HG03439 (cell line): ENCODE results near the gene RAB39B.
A peak's percentile ranks its signal among the peaks of the same experiment; 100 is the strongest.
"Not testable (repeated sequence)": the region's sequence is repeated elsewhere in the genome, so short reads cannot be mapped to it uniquely, and the experiment has no call there.

ENCODE experiments used
- ATAC-seq: cut with Tn5 transposase; IDR thresholded peaks from one replicate; pipeline ENCODE4 v1.9.1; 2021; ENCODE audit warnings: mild to moderate bottlenecking, moderate library complexity; ENCODE audit not compliant: unreplicated experiment

The RAB39B gene, protein sequence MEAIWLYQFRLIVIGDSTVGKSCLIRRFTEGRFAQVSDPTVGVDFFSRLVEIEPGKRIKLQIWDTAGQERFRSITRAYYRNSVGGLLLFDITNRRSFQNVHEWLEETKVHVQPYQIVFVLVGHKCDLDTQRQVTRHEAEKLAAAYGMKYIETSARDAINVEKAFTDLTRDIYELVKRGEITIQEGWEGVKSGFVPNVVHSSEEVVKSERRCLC

GRCh38 chrX:155263854-155264628 lies at the start of gene RAB39B:
RAB39B (minus strand) TSS chrX:155264491; CDS start chrX:155264288, 203 bp downstream.
- peak; percentile 96 for ATAC-seq

- ATAC-seq = no peak
These were observed 49.5 kb upstream of the RAB39B start for GRCh38 chrX:155313766-155314165.

DNA sequence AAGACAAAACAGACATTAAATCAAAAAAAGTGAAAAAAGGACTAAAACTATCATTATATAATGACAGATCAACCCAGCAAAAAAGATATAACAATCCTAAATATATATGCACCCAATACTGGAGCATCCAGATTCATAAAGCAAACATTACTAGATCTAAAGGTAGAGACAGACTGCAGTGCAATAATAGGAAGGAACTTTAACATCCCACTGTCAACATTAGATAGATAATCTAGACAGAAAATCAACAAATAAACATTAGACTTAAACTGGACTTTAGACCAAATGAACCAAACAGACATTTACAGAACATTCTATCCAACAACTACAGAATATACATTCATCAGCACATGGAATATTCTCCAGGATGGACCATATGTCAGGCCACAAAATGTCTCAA lies 29.5 kb upstream of the RAB39B start:
- ATAC-seq = no peak

DNA sequence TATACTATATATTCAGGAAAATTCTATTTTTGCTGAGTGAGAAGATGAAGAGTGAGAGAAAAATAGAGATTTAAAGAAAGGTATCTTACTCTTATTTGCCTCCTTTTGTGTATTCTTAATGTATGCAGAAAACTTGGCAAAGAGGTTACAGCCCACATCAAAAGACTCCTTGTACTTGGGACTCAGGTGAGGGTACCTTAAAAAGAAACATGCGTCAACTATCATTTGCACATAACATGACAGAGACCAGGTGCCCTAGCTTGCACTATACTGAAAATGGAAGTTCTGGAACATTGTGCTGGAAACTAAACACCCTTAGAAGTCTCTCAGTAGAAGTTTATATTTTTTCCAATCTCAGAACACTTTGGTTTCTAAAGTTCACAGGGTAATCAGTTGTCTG lies 15.6 kb upstream of the RAB39B start:
- ATAC-seq = no peak

- no peak for ATAC-seq
These were observed 6.7 kb upstream of the RAB39B start for GRCh38 chrX:155270969-155271368.

DNA sequence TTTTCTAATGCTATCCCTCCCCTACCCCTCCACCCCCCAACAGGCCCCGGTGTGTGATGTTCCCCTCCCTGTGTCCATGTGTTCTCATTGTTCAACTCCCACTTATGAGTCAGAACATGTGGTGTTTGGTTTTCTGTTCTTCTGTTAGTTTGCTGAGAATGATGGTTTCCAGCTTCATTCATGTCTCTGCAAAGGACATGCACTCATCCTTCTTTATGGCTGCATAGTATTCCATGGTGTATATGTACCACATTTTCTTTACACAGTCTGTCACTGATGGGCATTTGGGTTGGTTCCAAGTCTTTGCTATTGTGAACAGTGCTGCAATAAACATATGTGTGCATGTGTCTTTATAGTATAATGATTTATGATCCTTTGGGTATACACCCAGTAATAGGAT lies 3.7 kb upstream of the RAB39B start:
- not testable (repeated sequence) for ATAC-seq

GRCh38 chrX:155266439-155266838 lies 2.1 kb upstream of the RAB39B start:
- ATAC-seq = no peak

DNA sequence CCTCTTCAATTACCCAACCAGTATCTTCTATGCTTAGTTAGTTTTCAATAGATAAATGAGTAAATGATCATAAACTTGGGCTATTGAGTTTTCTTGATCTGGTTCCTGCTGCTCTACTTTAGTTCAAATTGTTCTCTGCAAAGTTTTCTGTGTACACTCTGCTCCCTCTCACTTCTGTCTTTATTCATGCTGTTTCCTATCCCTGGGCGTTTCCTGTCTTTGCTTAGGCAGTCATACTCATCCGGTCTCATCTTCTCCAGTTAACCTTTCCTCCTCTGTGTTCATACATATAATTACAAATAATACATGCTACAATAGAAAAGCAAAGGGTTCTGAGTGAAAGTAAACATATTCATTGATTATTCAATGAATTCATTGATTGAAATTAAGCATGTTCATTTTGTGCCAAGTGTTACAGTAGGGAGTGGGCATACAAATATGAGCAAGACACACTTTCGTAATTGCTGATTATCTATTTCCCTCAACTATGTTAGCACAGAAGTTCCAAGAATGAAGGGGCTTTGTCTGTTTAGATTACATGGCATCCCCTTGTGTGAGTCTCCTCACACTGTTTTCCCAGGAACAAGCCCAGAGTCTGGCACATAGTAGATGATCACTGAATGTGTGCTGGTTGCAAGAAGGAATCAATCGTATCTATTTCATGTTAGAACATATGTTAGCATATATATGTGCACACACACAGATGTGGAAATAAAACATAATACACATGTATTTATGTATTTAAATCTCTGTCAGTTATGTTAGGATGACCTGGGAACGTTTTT lies 1.1 kb downstream of the RAB39B start:
- ATAC-seq = no peak

DNA sequence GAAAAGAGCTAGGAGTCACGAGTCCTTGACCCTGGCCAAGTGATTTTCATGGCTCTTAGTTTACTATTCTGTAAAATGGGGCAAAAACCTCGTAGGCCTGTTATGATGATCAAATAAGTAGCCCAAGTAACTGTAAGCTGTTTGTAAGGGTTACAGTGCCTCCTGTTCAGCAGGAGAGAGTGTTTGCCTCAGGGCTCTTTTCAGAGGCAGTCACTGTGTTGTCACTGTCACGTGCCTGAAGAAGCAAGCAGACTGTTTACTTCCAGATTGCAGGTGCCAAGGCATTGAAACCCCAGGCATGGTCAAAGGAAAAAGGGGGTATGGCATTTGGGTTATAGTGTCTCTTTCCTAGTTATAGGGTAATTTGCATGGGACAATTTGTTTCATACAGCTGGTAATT lies 4.5 kb downstream of the RAB39B start:
- no peak for ATAC-seq

DNA sequence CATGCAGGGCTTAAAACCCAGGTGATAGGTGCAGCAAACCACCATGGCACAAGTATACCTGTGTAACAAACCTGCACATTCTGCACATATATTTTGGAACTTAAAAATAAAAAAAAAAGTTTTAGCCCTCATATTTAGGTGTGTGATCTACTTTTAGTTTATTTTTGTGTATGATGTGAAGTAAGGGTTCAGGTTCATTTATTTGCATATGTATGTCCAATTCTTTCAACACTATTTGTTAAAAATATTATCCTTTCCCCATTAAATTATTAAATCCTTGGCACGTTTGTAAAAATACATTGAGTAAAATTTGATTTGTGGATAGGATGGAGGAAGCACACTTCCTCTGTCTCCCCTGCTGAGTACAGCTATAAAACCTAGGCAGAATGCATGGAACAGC lies 12.9 kb downstream of the RAB39B start:
- no peak for ATAC-seq

GRCh38 chrX:155247497-155247896 lies 16.8 kb downstream of the RAB39B start:
- no peak for ATAC-seq

GRCh38 chrX:155246748-155247147 lies 17.5 kb downstream of the RAB39B start:
- ATAC-seq = no peak

GRCh38 chrX:155242300-155242699 lies 22.0 kb downstream of the RAB39B start:
- ATAC-seq = no peak

- no peak for ATAC-seq
These were observed 26.6 kb downstream of the RAB39B start for GRCh38 chrX:155237719-155238118.

DNA sequence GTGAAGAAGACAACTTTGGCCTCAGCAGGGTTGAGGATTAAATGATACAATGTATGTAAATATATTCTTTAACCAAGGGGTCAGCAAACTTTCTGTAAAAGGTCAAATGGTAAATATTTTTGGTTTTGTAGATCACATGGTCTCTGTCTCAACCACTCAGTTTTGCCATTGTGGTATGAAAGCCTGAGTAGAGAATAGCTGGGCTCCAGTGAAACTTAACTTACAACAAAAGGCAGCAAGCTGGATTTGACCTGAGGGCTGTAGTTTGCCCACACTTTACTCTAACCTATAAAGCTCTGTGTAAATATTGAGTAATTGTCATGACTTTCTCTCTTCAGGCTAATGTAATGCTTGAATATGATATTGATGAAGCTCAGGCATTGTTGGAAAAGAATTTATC lies 28.4 kb downstream of the RAB39B start:
- no peak for ATAC-seq

DNA sequence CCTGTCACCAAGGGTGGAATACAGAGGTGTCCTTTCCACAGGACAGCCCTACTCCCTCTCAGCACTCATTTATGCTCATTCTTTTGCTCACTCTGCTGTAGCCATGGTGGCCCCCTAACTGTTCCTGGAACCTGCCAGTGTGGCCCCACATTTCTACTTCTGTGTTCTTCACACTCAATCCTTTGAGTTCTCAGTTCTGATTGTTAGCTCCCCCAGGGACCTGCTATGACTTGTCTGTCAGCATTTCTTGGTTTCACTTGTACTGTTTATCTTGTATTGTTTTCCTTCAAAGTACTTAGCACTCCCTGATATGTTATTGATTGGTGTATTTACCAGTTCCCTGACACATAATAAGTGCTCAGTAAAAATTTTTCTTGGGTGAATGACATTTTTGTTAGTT lies 33.1 kb downstream of the RAB39B start:
- peak; percentile 91 for ATAC-seq

- ATAC-seq = no peak
These were observed 38.5 kb downstream of the RAB39B start for GRCh38 chrX:155225774-155226173.

GRCh38 chrX:155223746-155224145 lies 40.5 kb downstream of the RAB39B start:
- not testable (repeated sequence) for ATAC-seq

GRCh38 chrX:155221351-155221750 lies 42.9 kb downstream of the RAB39B start:
- ATAC-seq = no peak

GRCh38 chrX:155218777-155219176 lies 45.5 kb downstream of the RAB39B start:
- ATAC-seq = no peak

- ATAC-seq = peak; percentile 26
These were observed 47.3 kb downstream of the RAB39B start for GRCh38 chrX:155216940-155217440.
